DOHH2 (cell line): ENCODE results near the gene B3GAT2.

Experiments
- EZH2phosphoT487 ChIP-seq: fragments of 200-600 bp; sonication (generic); IDR thresholded peaks from 2 replicates; pipeline ENCODE4 v1.6.1; 2017; ENCODE audit warnings: borderline replicate concordance, mild to moderate bottlenecking, antibody characterized with exemption, low read length, moderate library complexity, mixed read lengths
- TF ChIP-seq, protein P1 (sequence below): fragments of 200-600 bp; sonication (generic); IDR thresholded peaks from one replicate; pipeline ENCODE4 v1.5.1; 2014; ENCODE audit warnings: antibody characterized with exemption, mild to moderate bottlenecking, low read depth, low read length; ENCODE audit not compliant: poor library complexity, severe bottlenecking

DNA sequence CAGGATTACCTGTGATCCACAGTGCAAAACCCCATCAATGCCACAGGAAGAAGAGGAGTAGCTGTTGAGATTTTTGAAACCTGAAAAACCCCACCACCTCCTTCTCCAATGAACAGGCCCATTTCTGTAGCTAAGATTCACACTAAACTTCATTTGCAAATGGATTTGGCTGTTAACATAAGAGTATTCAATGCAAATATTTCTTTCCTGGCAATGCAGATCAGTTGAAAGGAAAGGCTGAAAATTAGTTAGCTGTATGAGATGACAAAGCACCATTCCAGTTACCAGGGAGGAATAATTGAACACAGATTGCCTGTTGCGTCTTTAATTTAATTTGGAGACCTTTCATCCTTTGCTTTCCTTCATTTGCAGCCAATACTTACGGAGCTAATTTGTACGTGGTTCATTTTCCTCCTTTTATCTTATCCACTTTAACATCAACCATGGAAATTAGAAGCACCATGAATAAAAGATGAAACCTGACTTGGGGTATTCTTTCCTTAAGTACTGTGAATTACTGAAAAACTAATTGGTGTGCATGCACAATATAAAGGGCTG is 4.2 kb downstream of the B3GAT2 start:
- TF ChIP-seq, protein P1, sequence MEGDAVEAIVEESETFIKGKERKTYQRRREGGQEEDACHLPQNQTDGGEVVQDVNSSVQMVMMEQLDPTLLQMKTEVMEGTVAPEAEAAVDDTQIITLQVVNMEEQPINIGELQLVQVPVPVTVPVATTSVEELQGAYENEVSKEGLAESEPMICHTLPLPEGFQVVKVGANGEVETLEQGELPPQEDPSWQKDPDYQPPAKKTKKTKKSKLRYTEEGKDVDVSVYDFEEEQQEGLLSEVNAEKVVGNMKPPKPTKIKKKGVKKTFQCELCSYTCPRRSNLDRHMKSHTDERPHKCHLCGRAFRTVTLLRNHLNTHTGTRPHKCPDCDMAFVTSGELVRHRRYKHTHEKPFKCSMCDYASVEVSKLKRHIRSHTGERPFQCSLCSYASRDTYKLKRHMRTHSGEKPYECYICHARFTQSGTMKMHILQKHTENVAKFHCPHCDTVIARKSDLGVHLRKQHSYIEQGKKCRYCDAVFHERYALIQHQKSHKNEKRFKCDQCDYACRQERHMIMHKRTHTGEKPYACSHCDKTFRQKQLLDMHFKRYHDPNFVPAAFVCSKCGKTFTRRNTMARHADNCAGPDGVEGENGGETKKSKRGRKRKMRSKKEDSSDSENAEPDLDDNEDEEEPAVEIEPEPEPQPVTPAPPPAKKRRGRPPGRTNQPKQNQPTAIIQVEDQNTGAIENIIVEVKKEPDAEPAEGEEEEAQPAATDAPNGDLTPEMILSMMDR = no peak
- TF ChIP-seq EZH2phosphoT487 = no peak
